Keratinocyte (primary cell): Measurements from ENCODE around the gene FGD4. TPM values are rescaled to one million over a fixed set of nuclear protein-coding genes. Genes with fewer than 3 reads are reported as not detected.
A peak's percentile ranks its signal among the peaks of the same experiment; 100 is the strongest.

Source experiments
- DNase-seq: peaks from one replicate; pipeline ENCODE4 v3.0.0-alpha.2; 2011; ENCODE audit warnings: low read depth, missing footprints, low spot score
- FAIRE-seq: peaks from 2 replicates; lab custom pipeline; 2011; peaks lifted over from hg19 to GRCh38; lab: Jason Lieb, UNC
- H2AFZ ChIP-seq: 2 replicates; pipeline ENCODE4 v1.6.0; 2012; ENCODE audit warnings: low read length, control low read depth, inconsistent platforms; ENCODE audit not compliant: control insufficient read depth
- H3K27ac ChIP-seq: 2 replicates; pipeline ENCODE4 v1.5.1; 2011; ENCODE audit warnings: low read length; ENCODE audit not compliant: control insufficient read depth, insufficient read depth
- H3K27me3 ChIP-seq: 3 replicates; pipeline ENCODE4 v1.6.0; 2011; ENCODE audit warnings: low read length; ENCODE audit not compliant: control insufficient read depth, insufficient read depth; ENCODE audit errors: extremely low read depth
- H3K36me3 ChIP-seq, 2 experiments: 2 replicates in 1 of 2; 3 replicates in 1 of 2; pipeline ENCODE4 v1.5.1; 2011; ENCODE audit warnings: low read length in 2 of 2, mild to moderate bottlenecking in 1 of 2; ENCODE audit not compliant: control insufficient read depth in 2 of 2, insufficient read depth in 2 of 2; ENCODE audit errors: extremely low read depth in 1 of 2
- H3K4me1 ChIP-seq: 3 replicates; pipeline ENCODE4 v1.5.1; 2011; ENCODE audit warnings: low read length; ENCODE audit not compliant: control insufficient read depth, insufficient read depth; ENCODE audit errors: extremely low read depth
- H3K4me2 ChIP-seq: 3 replicates; pipeline ENCODE4 v1.6.0; 2011; ENCODE audit warnings: low read depth, low read length; ENCODE audit not compliant: control insufficient read depth, insufficient read depth; ENCODE audit errors: extremely low read depth
- H3K4me3 ChIP-seq, 3 experiments: fragments of 200-600 bp in 1 of 3; sonication (generic) in 1 of 3; 2 replicates in 2 of 3; 3 replicates in 1 of 3; pipeline ENCODE4 v1.5.1; 2011 to 2016; ENCODE audit warnings: low read length in 3 of 3, mild to moderate bottlenecking in 3 of 3, control low read depth in 2 of 3, inconsistent platforms in 1 of 3, low read depth in 1 of 3, mixed read lengths in 1 of 3, mixed run types in 1 of 3, moderate library complexity in 1 of 3; ENCODE audit not compliant: control insufficient read depth in 2 of 3, insufficient read depth in 2 of 3; ENCODE audit errors: extremely low read depth in 1 of 3
- H3K79me2 ChIP-seq: 2 replicates; pipeline ENCODE4 v1.6.0; 2012; ENCODE audit warnings: low read length; ENCODE audit not compliant: control insufficient read depth, insufficient read depth
- H3K9ac ChIP-seq: 3 replicates; pipeline ENCODE4 v1.6.0; 2011; ENCODE audit warnings: low read length; ENCODE audit not compliant: control insufficient read depth, insufficient read depth; ENCODE audit errors: extremely low read depth
- H3K9me1 ChIP-seq: 3 replicates; pipeline ENCODE4 v1.6.0; 2011; ENCODE audit warnings: low read length; ENCODE audit not compliant: control insufficient read depth, insufficient read depth; ENCODE audit errors: extremely low read depth
- H3K9me3 ChIP-seq: 2 replicates; pipeline ENCODE4 v1.5.1; 2012; ENCODE audit warnings: low read depth, low read length; ENCODE audit not compliant: control insufficient read depth
- H4K20me1 ChIP-seq: 3 replicates; pipeline ENCODE4 v1.6.0; 2011; ENCODE audit warnings: low read length; ENCODE audit not compliant: control insufficient read depth, insufficient read depth; ENCODE audit errors: extremely low read depth
- CTCF ChIP-seq, 3 experiments: IDR thresholded peaks in 1 of 3; conservative IDR thresholded peaks in 1 of 3; optimal IDR thresholded peaks in 1 of 3; 2 replicates in 2 of 3; 3 replicates in 1 of 3; pipeline versions ENCODE3 to v1.5.1; 2011; ENCODE audit warnings: low read length in 3 of 3, mild to moderate bottlenecking in 3 of 3, moderate library complexity in 2 of 3, control low read depth in 1 of 3, inconsistent platforms in 1 of 3; ENCODE audit not compliant: insufficient read depth in 2 of 3; ENCODE audit errors: extremely low read depth in 1 of 3
- EZH2 ChIP-seq: IDR thresholded peaks from one replicate; pipeline ENCODE4 v1.6.1; 2012; ENCODE audit warnings: inconsistent platforms, mild to moderate bottlenecking, low read length, moderate library complexity
- dilution Hi-C: fragments of 300-500 bp; cut with MboI; formaldehyde crosslinking; loops from one replicate; pipeline ENCODE4 v1.7.0; 2020; ENCODE audit warnings: low sequenced_read_pairs; ENCODE audit not compliant: extremely low pct_ligation_motif_present
- polyA plus RNA-seq, 5 experiments: library from polyadenylated mRNA; depleted of rRNA in 3 of 5; stranded (reverse) in 3 of 5; stranded (forward) in 1 of 5; unstranded in 1 of 5; fragments of >200 nt; gene quantifications; 1 replicate in 1 of 5; 2 replicates in 3 of 5; 3 replicates in 1 of 5; pipeline versions ENCODE4 v1.2.1 to v1.2.3, GENCODE V29; 2011 to 2012; ENCODE audit warnings: missing spikeins in 2 of 5, low read depth in 1 of 5, low replicate concordance in 1 of 5

Gene FGD4
- polyA plus RNA-seq, 1 donor (not counting 4 experiments of a cell fraction or from before 2014, with no cell fraction given) = 10.5 TPM

GRCh38 chr12:32669584-32669983 lies 270.2 kb downstream of the FGD4 start:
- FAIRE-seq = no peak
- H3K4me2 ChIP-seq = no peak overlapping the region
- H3K36me3 ChIP-seq = no peaks in the 10 kb centered on the region
- H3K9me3 ChIP-seq = no peaks in the 10 kb centered on the region
- H3K9me1 ChIP-seq = no peaks in the 10 kb centered on the region
- no peak for DNase-seq
- no peaks in the 10 kb centered on the region for H3K27me3 ChIP-seq
- TF ChIP-seq CTCF (optimal IDR thresholded peaks at IDR 0.05 in 1 of 3, IDR thresholded peaks at IDR 0.05 in 1 of 3, conservative IDR thresholded peaks at IDR 0.05 in 1 of 3; ENCODE audit: extremely low read depth in 1 of 3, insufficient read depth in 2 of 3, low read length in 3 of 3) = no peak
- TF ChIP-seq EZH2 = no peak
- H3K79me2 ChIP-seq = no peaks in the 10 kb centered on the region
- no peaks in the 10 kb centered on the region for H3K4me1 ChIP-seq
- no peak overlapping the region for H3K9ac ChIP-seq
- H2AFZ ChIP-seq = no peak overlapping the region
- H4K20me1 ChIP-seq = no peaks in the 10 kb centered on the region
- H3K27ac ChIP-seq = no peak overlapping the region
- H3K4me3 ChIP-seq = no peak overlapping the region
- dilution Hi-C loops = no loop called here

GRCh38 chr12:32671930-32672780 lies 272.8 kb downstream of the FGD4 start:
- TF ChIP-seq CTCF (optimal IDR thresholded peaks at IDR 0.05 in 1 of 3, IDR thresholded peaks at IDR 0.05 in 1 of 3, conservative IDR thresholded peaks at IDR 0.05 in 1 of 3; ENCODE audit: extremely low read depth in 1 of 3, insufficient read depth in 2 of 3, low read length in 3 of 3) = peak; percentile 35 to 75 (median 67)
- no peak for TF ChIP-seq EZH2
- H4K20me1 ChIP-seq = no peaks in the 10 kb centered on the region
- no peaks in the 10 kb centered on the region for H3K9me1 ChIP-seq
- no peak for DNase-seq
- no peak overlapping the region for H3K4me2 ChIP-seq
- FAIRE-seq = peak; percentile 77
- H3K27me3 ChIP-seq = no peaks in the 10 kb centered on the region
- H3K27ac ChIP-seq = no peak overlapping the region
- dilution Hi-C loops = no loop called here
- no peaks in the 10 kb centered on the region for H3K9me3 ChIP-seq
- no peak overlapping the region for H2AFZ ChIP-seq
- H3K36me3 ChIP-seq = no peaks in the 10 kb centered on the region
- H3K9ac ChIP-seq = no peak overlapping the region
- no peaks in the 10 kb centered on the region for H3K4me1 ChIP-seq
- H3K79me2 ChIP-seq = no peaks in the 10 kb centered on the region
- H3K4me3 ChIP-seq = no peak overlapping the region
